ENCODE results near the gene SLX4. TPM values are rescaled to one million over a fixed set of nuclear protein-coding genes. Genes with fewer than 3 reads are reported as not detected.

SLX4 gene
- polyA plus RNA-seq, 2 of the 4 experiments (the other 2 are of a cell fraction): 3.0 to 5.0 TPM

DNA sequence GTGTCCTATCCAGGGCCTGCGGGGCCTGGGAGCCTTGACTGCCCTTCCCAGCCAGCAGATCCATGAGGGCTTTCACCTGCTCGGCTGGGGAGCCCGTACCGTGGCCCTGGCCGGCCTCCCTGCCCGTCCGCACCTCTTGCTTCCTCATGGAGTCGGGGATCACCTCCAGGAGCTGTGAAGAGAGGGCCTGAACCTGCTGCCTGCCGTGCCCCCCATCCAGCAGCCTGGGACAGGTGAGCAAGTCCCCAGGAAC, 46.6 kb downstream of the SLX4 start (continued):
- TF ChIP-seq NFE2L2 (conservative IDR thresholded peaks at IDR 0.05; ENCODE audit: low read length) (no peak), EHMT2 (IDR thresholded peaks at IDR 0.05; ENCODE audit: low read depth) (no peak), JUNB (IDR thresholded peaks at IDR 0.05) (no peak), SREBF2 (IDR thresholded peaks at IDR 0.05) (no peak), MYC (IDR thresholded peaks at IDR 0.05; ENCODE audit: borderline replicate concordance, low read length) (no peak)
- TF ChIP-seq, protein P1, sequence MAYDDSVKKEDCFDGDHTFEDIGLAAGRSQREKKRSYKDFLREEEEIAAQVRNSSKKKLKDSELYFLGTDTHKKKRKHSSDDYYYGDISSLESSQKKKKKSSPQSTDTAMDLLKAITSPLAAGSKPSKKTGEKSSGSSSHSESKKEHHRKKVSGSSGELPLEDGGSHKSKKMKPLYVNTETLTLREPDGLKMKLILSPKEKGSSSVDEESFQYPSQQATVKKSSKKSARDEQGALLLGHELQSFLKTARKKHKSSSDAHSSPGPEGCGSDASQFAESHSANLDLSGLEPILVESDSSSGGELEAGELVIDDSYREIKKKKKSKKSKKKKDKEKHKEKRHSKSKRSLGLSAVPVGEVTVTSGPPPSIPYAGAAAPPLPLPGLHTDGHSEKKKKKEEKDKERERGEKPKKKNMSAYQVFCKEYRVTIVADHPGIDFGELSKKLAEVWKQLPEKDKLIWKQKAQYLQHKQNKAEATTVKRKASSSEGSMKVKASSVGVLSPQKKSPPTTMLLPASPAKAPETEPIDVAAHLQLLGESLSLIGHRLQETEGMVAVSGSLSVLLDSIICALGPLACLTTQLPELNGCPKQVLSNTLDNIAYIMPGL (CRISPR knock-in tag; IDR thresholded peaks at IDR 0.05; ENCODE audit: borderline replicate concordance): no peak
- TF ChIP-seq, protein P2, sequence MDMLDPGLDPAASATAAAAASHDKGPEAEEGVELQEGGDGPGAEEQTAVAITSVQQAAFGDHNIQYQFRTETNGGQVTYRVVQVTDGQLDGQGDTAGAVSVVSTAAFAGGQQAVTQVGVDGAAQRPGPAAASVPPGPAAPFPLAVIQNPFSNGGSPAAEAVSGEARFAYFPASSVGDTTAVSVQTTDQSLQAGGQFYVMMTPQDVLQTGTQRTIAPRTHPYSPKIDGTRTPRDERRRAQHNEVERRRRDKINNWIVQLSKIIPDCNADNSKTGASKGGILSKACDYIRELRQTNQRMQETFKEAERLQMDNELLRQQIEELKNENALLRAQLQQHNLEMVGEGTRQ (IDR thresholded peaks at IDR 0.05): no peak

DNA sequence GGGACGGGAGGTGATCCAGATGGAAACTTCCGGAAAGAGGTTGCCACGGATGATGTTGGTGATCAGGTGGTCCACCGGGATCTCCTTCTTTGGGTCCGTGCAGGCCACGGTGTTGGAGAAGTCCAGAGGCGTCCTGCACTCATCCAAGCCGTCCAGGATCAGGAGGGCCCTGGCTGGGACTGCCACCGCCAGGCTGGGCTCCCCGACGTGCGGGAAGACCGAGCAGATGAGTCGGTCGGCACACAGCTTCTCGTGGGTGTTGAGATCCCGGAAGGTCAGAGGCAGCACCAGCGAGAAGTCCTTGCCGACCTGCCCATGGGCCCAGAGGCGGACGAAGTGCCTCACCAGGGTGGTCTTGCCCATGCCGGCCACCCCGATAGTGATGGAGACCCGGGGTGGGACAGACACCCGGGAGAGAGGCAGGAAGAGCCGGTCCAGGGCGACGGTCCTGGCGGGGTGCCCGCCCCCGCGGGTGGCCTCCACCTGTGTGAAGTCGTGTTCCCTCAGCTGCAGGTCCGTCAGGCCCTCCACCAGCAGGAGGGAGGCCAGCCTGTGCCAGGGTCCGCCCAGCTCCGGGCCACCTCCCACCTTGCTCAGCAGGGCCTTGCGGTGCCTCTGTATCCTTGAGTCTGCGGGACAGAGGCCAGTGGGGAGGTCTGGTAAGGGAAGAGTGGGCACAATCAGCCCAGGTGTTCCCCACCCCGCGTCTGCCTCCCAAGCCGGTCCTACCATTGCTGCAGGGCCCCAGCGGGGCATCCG, 47.1 kb downstream of the SLX4 start:
- no peak for ATAC-seq
- POLR2A ChIA-PET: no interaction called here

More for the DNA sequence above, 47.1 kb downstream of the SLX4 start:
- Histone ChIP-seq H3K4me2 (no peak overlapping the region), H3K9me3 (no peaks in the 10 kb centered on the region), H3K4me1 (no peaks in the 10 kb centered on the region), H3K4me3 (no peak overlapping the region), H3K27ac (no peak overlapping the region)
- FAIRE-seq (no peak), DNase-seq (ENCODE audit: low read depth in 1 of 2, low spot score in 1 of 2) (no peak)
- TF ChIP-seq EP300 (IDR thresholded peaks at IDR 0.05) (no peak), KDM1A (IDR thresholded peaks at IDR 0.05; ENCODE audit: low read depth) (no peak), FOSB (CRISPR knock-in tag; IDR thresholded peaks at IDR 0.05) (no peak), NFE2L2 (conservative IDR thresholded peaks at IDR 0.05; ENCODE audit: low read length) (no peak), POLR2AphosphoS2 (conservative IDR thresholded peaks at IDR 0.05; ENCODE audit: low read length) (no peak), POLR2A (IDR thresholded peaks at IDR 0.05; ENCODE audit: low read length) (no peak), FOSL2 (IDR thresholded peaks at IDR 0.05) (no peak), FOSL2 (CRISPR knock-in tag; IDR thresholded peaks at IDR 0.05) (no peak), RFX5 (IDR thresholded peaks at IDR 0.05) (no peak), GATA3 (IDR thresholded peaks at IDR 0.05; ENCODE audit: borderline replicate concordance) (no peak), HOXB5 (CRISPR knock-in tag; IDR thresholded peaks at IDR 0.05) (no peak), ZFP36 (IDR thresholded peaks at IDR 0.05; ENCODE audit: borderline replicate concordance, partially characterized antibody) (no peak), HDAC2 (IDR thresholded peaks at IDR 0.05) (no peak), NR3C1 (IDR thresholded peaks at IDR 0.05) (no peak), ESRRA (IDR thresholded peaks at IDR 0.05; ENCODE audit: borderline replicate concordance, low read length) (no peak), CBX2 (IDR thresholded peaks at IDR 0.05; ENCODE audit: borderline replicate concordance, low read depth) (no peak), ZNF302 (CRISPR knock-in tag; IDR thresholded peaks at IDR 0.05) (no peak), RAD21 (conservative IDR thresholded peaks at IDR 0.05 in 1 of 2, IDR thresholded peaks at IDR 0.05 in 1 of 2) (no peak)
- TF ChIP-seq, protein P1 (CRISPR knock-in tag; IDR thresholded peaks at IDR 0.05; ENCODE audit: borderline replicate concordance): no peak
- TF ChIP-seq, protein P3, sequence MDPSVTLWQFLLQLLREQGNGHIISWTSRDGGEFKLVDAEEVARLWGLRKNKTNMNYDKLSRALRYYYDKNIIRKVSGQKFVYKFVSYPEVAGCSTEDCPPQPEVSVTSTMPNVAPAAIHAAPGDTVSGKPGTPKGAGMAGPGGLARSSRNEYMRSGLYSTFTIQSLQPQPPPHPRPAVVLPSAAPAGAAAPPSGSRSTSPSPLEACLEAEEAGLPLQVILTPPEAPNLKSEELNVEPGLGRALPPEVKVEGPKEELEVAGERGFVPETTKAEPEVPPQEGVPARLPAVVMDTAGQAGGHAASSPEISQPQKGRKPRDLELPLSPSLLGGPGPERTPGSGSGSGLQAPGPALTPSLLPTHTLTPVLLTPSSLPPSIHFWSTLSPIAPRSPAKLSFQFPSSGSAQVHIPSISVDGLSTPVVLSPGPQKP (IDR thresholded peaks at IDR 0.05; ENCODE audit: low read depth, low read length): no peak
- TF ChIP-seq, protein P4, sequence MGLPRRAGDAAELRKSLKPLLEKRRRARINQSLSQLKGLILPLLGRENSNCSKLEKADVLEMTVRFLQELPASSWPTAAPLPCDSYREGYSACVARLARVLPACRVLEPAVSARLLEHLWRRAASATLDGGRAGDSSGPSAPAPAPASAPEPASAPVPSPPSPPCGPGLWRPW (IDR thresholded peaks at IDR 0.05): no peak
- WGBS (ENCODE audit: missing lambda C conversion rate): 77% methylated on average over 28 of the region's 43 CpGs
- CTCF ChIA-PET: interaction anchor here (1.2 kb wide), 1 partner anchor 42 kb away, joined by 3 read pairs; no protein-coding TSS in a partner anchor
